GM21447 (cell line): ENCODE results near the gene RAI1.

ENCODE experiments used
- ATAC-seq: cut with Tn5 transposase; IDR thresholded peaks from one replicate; pipeline ENCODE4 v1.9.1; 2021; ENCODE audit not compliant: unreplicated experiment

The RAI1 gene

DNA sequence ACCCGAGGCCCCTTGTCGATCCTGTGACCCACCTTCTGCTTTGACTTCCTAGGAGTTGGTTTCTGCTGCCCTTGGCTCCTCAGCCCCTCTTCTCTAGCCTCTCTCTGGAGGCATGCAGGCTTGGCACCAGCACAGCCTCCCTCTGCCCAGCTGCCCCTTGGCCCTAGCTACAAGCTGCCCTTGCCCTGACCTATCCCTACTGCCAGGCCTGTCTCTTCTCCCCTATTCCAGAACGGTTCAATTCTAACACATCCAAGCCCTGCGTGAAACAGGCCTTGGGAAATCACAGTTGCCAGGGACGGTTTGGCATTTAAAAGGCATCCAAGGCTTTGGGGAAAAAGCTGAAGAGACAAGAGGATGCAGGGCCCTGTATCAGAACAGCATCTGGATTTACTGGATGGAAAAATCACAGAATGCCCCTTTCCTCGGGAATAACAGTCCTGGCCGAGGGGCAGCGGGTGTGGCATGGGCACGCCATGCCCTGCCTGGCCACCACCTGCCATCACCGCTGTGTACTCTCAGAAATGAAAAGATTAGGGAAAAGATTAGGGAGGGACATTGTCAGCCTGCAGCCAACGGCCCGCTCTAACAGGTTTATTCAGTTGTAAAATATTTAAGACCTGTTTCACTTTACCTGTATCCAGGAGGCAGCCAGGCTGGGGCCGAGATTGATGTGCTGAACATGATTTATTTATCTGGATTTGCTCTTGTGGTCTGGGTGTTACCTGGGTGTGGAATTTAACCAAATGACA is 15.8 kb downstream of the RAI1 start:
- no peak for ATAC-seq

GRCh38 chr17:17698371-17698770 is 17.1 kb downstream of the RAI1 start:
- ATAC-seq: no peak

- ATAC-seq: no peak
Observed at GRCh38 chr17:17698869-17699351, 17.7 kb downstream of the RAI1 start.

- no peak for ATAC-seq
Observed at GRCh38 chr17:17699491-17699890, 18.2 kb downstream of the RAI1 start.

- no peak for ATAC-seq
Observed at GRCh38 chr17:17700251-17700969, 19.2 kb downstream of the RAI1 start.

DNA sequence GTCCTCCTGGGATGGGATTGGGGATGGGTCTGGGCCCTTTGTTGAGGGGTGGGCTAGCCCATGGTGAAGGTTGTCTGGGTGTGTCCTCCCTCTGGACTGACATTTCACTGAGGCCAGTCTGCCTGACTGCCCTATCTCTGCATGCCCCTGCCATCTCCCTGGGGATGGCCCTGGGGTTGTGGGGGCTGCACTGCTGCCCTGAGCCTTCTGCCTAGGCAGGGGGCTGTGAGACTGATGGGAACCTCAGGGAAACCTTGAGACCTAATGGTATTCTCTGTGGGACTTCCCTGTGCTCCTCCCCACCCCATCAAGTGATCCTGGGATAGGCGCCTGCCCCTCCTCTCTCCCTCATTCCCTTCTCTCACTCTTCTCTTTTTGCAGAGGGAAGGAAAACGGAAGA is 19.9 kb downstream of the RAI1 start:
- no peak for ATAC-seq

GRCh38 chr17:17701658-17702057 is 20.4 kb downstream of the RAI1 start:
- ATAC-seq: no peak

DNA sequence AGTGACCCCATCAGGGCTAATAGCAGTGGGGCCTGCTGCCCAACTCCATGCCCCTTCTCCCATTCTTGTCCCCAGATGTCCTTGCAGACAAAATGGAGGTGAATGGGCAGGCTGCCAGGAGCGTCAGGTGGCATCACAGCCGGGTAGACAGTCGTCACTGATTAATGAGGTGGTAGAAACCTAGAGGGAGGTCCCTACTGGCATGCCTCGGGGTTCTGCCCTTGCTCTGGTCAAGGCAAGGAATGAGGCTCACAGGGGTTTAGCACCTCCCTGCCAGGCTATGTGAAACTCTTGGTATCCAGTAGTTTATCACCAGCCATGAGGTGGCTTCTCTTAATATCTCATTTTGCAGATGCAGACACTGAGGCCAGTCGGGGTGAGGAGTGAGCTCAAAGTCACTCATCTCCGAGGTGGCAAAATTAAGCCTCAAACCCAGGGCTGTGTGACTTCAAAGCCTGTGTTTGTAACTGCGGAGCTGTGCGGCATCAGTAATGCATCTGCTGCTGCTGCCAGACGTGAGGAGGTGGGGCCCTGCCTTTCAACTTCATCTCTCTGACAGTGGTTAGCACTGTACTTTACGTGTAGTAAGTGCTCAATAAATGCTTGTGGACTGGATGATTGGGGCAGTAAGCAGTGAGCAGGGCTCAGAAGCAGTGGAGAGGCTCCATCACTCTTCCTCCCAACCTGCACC is 21.3 kb downstream of the RAI1 start:
- ATAC-seq: no peak

DNA sequence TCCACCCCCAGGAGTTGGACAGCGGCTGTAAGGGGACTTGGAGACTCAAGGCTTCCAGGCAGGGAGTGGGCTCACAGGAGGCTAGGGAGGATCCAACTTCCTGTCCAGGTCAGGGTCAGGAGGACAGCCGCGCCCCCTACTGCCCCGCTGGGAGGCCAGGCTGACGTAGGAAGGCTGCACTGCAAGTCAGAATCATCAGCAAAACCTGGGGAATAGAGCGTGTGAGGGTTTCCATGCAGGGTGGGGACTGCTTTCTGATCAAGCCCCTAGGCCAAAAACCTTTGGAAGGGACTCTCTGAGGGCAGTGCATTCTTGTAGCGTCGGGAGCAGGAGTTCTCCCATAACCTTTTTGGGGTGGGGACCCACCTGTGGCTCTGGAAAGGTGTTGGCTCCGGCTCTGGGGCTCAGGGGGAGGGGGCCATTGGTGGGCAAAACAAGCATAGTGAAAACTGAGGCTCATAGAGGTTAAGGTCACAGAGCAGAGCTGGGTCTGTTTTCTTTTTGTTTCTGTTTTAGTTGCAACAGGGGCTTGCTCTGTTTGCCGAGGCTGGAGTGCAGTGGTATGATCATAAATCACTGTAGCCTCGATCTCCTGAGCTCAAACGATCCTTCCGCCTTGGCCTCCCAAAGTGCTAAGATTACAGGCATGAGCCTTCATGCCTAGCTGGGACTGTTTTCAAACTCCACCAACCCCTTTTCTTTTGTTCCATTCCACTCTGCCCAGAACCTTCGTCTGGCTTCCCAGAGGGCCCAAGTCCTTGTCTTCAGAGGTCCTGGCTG is 22.1 kb downstream of the RAI1 start:
- ATAC-seq: no peak

DNA sequence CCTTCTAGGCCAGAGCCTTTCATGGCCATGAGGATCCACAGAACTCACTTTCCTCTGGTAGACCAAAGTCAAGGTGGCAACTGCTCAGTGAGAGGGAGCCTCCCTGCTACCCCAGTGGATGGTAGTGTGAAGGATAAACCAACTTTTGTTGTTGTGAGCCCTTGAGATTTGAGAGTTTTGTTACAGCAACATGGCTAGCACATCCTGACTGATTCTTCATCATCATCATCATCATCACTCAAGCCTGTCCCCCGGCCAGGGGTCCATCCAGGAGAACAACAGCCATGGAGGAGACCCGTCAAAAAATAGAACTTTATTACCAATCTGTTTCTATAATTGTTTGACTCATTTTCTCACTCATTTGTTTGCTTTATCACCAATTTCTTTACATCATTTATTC is 23.7 kb downstream of the RAI1 start:
- no peak for ATAC-seq

- no peak for ATAC-seq
Observed at GRCh38 chr17:17706140-17707060, 25.1 kb downstream of the RAI1 start.

GRCh38 chr17:17708295-17708694 is 27.0 kb downstream of the RAI1 start:
- no peak for ATAC-seq

GRCh38 chr17:17708816-17709215 is 27.6 kb downstream of the RAI1 start:
- ATAC-seq: no peak

- no peak for ATAC-seq
Observed at GRCh38 chr17:17709815-17710321, 28.6 kb downstream of the RAI1 start.

- no peak for ATAC-seq
Observed at GRCh38 chr17:17710355-17710727, 29.1 kb downstream of the RAI1 start.

DNA sequence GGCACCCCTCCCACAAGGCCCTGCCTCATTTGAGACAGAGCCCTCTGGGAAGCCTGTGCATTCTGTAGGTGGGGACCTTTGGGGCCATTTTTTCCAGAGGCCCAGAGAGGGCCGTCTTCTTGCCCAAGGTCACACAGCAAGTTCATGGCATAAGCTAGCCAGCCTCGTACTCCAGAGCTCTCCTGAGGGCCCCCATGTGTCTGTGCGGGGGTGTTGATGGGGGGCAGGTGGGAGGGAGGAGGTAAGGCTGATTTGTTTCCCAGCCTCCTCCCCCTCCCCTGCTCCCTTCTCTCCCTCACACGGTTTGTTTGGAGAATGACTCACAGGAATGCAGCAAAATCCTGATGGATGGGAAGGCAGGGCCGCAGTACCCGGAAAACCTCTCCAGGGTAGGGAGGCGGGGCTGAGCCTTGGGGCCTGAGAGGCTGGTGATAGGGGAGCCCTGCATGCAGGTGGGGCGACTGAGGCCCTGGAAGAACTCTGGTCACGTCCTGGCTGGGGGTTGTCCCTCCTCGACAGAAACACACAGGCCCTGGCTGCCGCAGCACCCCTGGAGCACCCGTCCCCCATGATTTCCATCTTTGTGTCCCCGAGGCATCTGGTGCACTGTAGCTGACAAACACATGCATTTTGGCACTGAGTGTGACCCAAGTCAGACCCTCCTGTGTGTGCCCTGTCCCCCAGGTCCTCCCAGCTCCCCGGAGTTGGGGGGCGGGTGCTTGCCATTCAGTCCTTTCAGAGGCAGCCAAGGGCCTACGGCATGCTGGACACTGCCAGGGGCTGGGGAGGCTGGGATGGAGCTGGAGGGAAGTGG is 29.7 kb downstream of the RAI1 start:
- no peak for ATAC-seq

- ATAC-seq: no peak
Observed at GRCh38 chr17:17711641-17712162, 30.4 kb downstream of the RAI1 start.

DNA sequence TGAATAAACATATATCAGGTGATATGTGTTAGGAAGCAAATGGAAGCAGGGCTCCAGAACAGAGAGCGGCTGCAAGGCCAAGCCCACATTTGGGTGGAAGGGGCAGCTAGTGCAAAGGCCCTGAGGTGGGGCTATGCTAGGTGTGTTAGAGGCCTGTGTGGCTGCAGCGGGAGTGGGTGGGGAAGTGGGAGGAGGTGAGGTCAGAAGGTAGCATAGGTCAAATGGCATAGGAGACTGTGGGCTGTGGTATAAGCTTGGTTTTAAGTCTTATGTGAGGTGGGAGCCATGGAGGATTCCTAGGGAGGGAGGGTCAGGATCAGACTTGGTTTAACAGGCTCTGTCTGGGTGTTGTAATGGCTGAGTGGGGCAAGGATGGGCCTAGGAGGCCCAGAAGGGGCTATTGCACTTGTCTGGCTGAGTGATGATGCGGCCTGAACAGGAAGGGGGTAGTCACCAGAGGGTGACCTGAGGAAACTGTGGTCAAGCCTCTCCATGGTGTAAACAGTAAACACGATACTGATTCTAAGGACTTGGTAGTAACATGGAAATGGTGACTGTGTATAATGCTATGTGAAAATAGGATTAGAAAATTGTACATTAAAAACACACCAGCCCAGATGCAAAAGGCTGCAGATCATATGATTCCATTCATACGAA is 31.1 kb downstream of the RAI1 start:
- peak; percentile 91 for ATAC-seq
